ENCODE measurements around the gene LDLR. TPM values are rescaled to one million over a fixed set of nuclear protein-coding genes. Genes with fewer than 3 reads are reported as not detected.

Gene LDLR
- total RNA-seq, 1 experiment from 2014 or later: 175 TPM

GRCh38 chr19:11047866-11048265 lies 41.4 kb upstream of the LDLR start:
- no peaks in the 10 kb centered on the region for H3K9me3 ChIP-seq (ENCODE audit: low read depth, low read length, poor library complexity, severe bottlenecking)
- no peaks in the 10 kb centered on the region for H3K27me3 ChIP-seq (replicated peaks; ENCODE audit: insufficient read depth, low read depth, low read length, poor library complexity)
- CTCF ChIA-PET: no interaction called here
- no TSS peak for BruUV-seq (replicated peaks)
- H3K4me3 ChIP-seq (ENCODE audit: low read depth, low read length, poor library complexity, severe bottlenecking): no peak overlapping the region
- H3K4me1 ChIP-seq (ENCODE audit: insufficient read depth, low read length, poor library complexity, severe bottlenecking): no peaks in the 10 kb centered on the region
- H3K27ac ChIP-seq (ENCODE audit: low read depth, low read length, poor library complexity, severe bottlenecking): no peak overlapping the region
- H3K36me3 ChIP-seq (ENCODE audit: insufficient read depth, low read length, poor library complexity, severe bottlenecking): peaks cover 45% of the 10 kb centered on the region
- POLR2A ChIA-PET (ENCODE audit: low non-redundant PET): no interaction called here
- DNase-seq (ENCODE audit: low spot score): no peak
- intact Hi-C loops (cut with micrococcal nuclease; ENCODE audit: unreplicated experiment): no loop called here
- TF ChIP-seq CTCF (conservative IDR thresholded peaks at IDR 0.05; ENCODE audit: low read depth, low read length) (no peak), EZH2 (IDR thresholded peaks at IDR 0.05; ENCODE audit: borderline replicate concordance, low read depth, low read length, poor library complexity, severe bottlenecking) (no peak)

- Histone ChIP-seq H3K4me1 (ENCODE audit: insufficient read depth, low read length, poor library complexity, severe bottlenecking) (no peaks in the 10 kb centered on the region), H3K36me3 (ENCODE audit: insufficient read depth, low read length, poor library complexity, severe bottlenecking) (peaks cover 26% of the 10 kb centered on the region), H3K27me3 (replicated peaks; ENCODE audit: insufficient read depth, low read depth, low read length, poor library complexity) (no peaks in the 10 kb centered on the region), H3K4me3 (ENCODE audit: low read depth, low read length, poor library complexity, severe bottlenecking) (no peak overlapping the region), H3K27ac (ENCODE audit: low read depth, low read length, poor library complexity, severe bottlenecking) (no peak overlapping the region), H3K9me3 (ENCODE audit: low read depth, low read length, poor library complexity, severe bottlenecking) (no peaks in the 10 kb centered on the region)
- TF ChIP-seq EZH2 (IDR thresholded peaks at IDR 0.05; ENCODE audit: borderline replicate concordance, low read depth, low read length, poor library complexity, severe bottlenecking) (no peak), CTCF (conservative IDR thresholded peaks at IDR 0.05; ENCODE audit: low read depth, low read length) (no peak)
- ChIA-PET POLR2A (ENCODE audit: low non-redundant PET) (no interaction called here), CTCF (interaction anchor here (0.6 kb wide), 1 partner anchor 37 kb away, joined by 3 read pairs; no protein-coding TSS in a partner anchor)
- no peak for DNase-seq (ENCODE audit: low spot score)
- BruUV-seq (replicated peaks): no TSS peak
- intact Hi-C loops (cut with micrococcal nuclease; ENCODE audit: unreplicated experiment): no loop called here
Observed at GRCh38 chr19:11050323-11051114, 38.7 kb upstream of the LDLR start.

DNA sequence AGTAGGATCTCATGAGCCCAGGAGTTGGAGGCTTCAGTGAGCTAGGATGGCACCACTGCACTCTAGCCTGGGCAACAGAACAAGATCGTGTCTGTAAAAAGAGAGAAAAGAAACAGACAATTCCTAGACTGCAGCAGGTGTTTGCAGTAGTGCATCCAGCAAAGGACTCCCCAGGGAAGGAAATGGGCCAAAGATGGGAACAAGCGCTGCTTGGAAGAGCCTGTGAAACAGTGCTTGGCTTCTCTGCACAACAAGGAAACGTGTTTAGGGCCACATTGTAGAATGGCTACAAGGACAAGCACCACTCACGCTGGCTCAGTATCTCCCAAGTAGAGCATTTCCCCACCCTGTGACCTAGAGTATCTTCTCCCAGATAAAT lies 35.5 kb upstream of the LDLR start:
- Histone ChIP-seq H3K9me3 (ENCODE audit: low read depth, low read length, poor library complexity, severe bottlenecking) (no peaks in the 10 kb centered on the region), H3K4me1 (ENCODE audit: insufficient read depth, low read length, poor library complexity, severe bottlenecking) (no peaks in the 10 kb centered on the region), H3K4me3 (ENCODE audit: low read depth, low read length, poor library complexity, severe bottlenecking) (no peak overlapping the region), H3K36me3 (ENCODE audit: insufficient read depth, low read length, poor library complexity, severe bottlenecking) (peaks cover 14% of the 10 kb centered on the region), H3K27ac (ENCODE audit: low read depth, low read length, poor library complexity, severe bottlenecking) (no peak overlapping the region), H3K27me3 (replicated peaks; ENCODE audit: insufficient read depth, low read depth, low read length, poor library complexity) (no peaks in the 10 kb centered on the region)
- intact Hi-C loops (cut with micrococcal nuclease; ENCODE audit: unreplicated experiment): no loop called here
- no peak for DNase-seq (ENCODE audit: low spot score)
- ChIA-PET POLR2A (ENCODE audit: low non-redundant PET) (no interaction called here), CTCF (interaction anchor here (0.7 kb wide), 1 partner anchor 213 kb away, joined by 8 read pairs; no protein-coding TSS in a partner anchor)
- no TSS peak for BruUV-seq (replicated peaks)
- TF ChIP-seq CTCF (conservative IDR thresholded peaks at IDR 0.05; ENCODE audit: low read depth, low read length) (no peak), EZH2 (IDR thresholded peaks at IDR 0.05; ENCODE audit: borderline replicate concordance, low read depth, low read length, poor library complexity, severe bottlenecking) (no peak)

All from A673 (cell line).